SH-SY5Y (cell line): Measurements from ENCODE around the gene ASB7.

Experiments
- GATA2 ChIP-seq: IDR thresholded peaks from 2 replicates; pipeline ENCODE4 v1.6.1; 2011; ENCODE audit warnings: mild to moderate bottlenecking, low read depth, low read length
- GATA3 ChIP-seq: IDR thresholded peaks from 2 replicates; pipeline ENCODE4 v1.6.1; 2011; ENCODE audit warnings: low read depth, mild to moderate bottlenecking, low read length, moderate library complexity

DNA sequence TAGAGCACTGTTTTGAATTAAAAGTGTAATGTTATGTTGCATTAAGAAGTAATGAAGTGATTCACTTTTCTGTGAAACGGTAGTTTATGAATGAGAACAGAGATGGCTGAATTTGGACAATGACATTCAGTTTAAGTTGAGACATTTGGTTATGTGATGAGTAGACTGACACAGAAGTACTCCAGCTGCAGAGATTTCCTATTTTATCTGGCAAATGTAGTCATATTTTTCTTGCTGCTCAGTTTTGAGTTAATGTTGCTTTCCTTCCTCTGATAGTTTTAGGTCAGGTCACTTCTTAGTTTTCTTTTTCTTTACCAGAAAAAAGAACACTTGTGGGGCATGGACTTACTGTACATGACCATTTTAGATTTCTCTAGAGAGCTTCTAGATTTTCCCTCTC lies 51.2 kb downstream of the ASB7 start:
- TF ChIP-seq GATA2, result no peak
- no peak for TF ChIP-seq GATA3
